ENCODE measurements around the gene EXOC3L4.
A peak's percentile ranks its signal among the peaks of the same experiment; 100 is the strongest.

EXOC3L4 gene

GRCh38 chr14:103107455-103107854 is 12.9 kb downstream of the EXOC3L4 start:
- Mint-ChIP-seq H3K4me3 (no peak overlapping the region), H3K27me3 (ENCODE audit: low read depth) (peaks cover 29% of the 10 kb centered on the region), H3K4me1 (peaks cover 32% of the 10 kb centered on the region), H3K36me3 (ENCODE audit: low read depth) (no peaks in the 10 kb centered on the region), H3K27ac (no peak overlapping the region), H3K9me3 (no peaks in the 10 kb centered on the region)
- no peak for TF ChIP-seq CTCF (IDR thresholded peaks at IDR 0.05; ENCODE audit: unreplicated experiment in 3 of 3)

- Mint-ChIP-seq H3K9me3 (no peaks in the 10 kb centered on the region), H3K27me3 (ENCODE audit: low read depth) (peaks cover 29% of the 10 kb centered on the region), H3K36me3 (ENCODE audit: low read depth) (no peaks in the 10 kb centered on the region), H3K27ac (peak overlapping the region in 1 of 3 experiments; percentile 32), H3K4me1 (peaks cover 36% of the 10 kb centered on the region), H3K4me3 (peak overlapping the region in 2 of 3 experiments; percentile 7 to 19)
- TF ChIP-seq CTCF (IDR thresholded peaks at IDR 0.05; ENCODE audit: unreplicated experiment in 3 of 3), result no peak
Observed at GRCh38 chr14:103107941-103108748, 13.6 kb downstream of the EXOC3L4 start.

GRCh38 chr14:103108749-103109207 is 14.3 kb downstream of the EXOC3L4 start:
- no peaks in the 10 kb centered on the region for H3K9me3 Mint-ChIP-seq
- H3K4me1 Mint-ChIP-seq, result peaks cover 34% of the 10 kb centered on the region
- no peak for TF ChIP-seq CTCF (IDR thresholded peaks at IDR 0.05; ENCODE audit: unreplicated experiment in 3 of 3)
- H3K27ac Mint-ChIP-seq, result peak overlapping the region in 1 of 3 experiments; percentile 20
- H3K36me3 Mint-ChIP-seq (ENCODE audit: low read depth), result no peaks in the 10 kb centered on the region
- peak overlapping the region in 1 of 3 experiments; percentile 11 for H3K4me3 Mint-ChIP-seq
- H3K27me3 Mint-ChIP-seq (ENCODE audit: low read depth), result peaks cover 24% of the 10 kb centered on the region

- peak overlapping the region in 1 of 3 experiments; percentile 53 for H3K4me3 Mint-ChIP-seq
Observed at GRCh38 chr14:103109535-103110441, 15.3 kb downstream of the EXOC3L4 start.

GRCh38 chr14:103110681-103111231 is 16.2 kb downstream of the EXOC3L4 start:
- Mint-ChIP-seq H3K27ac (peak overlapping the region; percentile 69 to 84 (median 73)), H3K4me1 (peaks cover 34% of the 10 kb centered on the region), H3K27me3 (ENCODE audit: low read depth) (peaks cover 11% of the 10 kb centered on the region), H3K4me3 (peak overlapping the region; percentile 15 to 53 (median 17)), H3K9me3 (no peaks in the 10 kb centered on the region), H3K36me3 (ENCODE audit: low read depth) (no peaks in the 10 kb centered on the region)
- no peak for TF ChIP-seq CTCF (IDR thresholded peaks at IDR 0.05; ENCODE audit: unreplicated experiment in 3 of 3)

More at GRCh38 chr14:103109535-103110441, 15.3 kb downstream of the EXOC3L4 start:
- Mint-ChIP-seq H3K36me3 (ENCODE audit: low read depth) (no peaks in the 10 kb centered on the region), H3K9me3 (no peaks in the 10 kb centered on the region), H3K27ac (peak overlapping the region; percentile 69 to 84 (median 73)), H3K4me1 (peaks cover 39% of the 10 kb centered on the region), H3K27me3 (ENCODE audit: low read depth) (peaks cover 21% of the 10 kb centered on the region)
- no peak for TF ChIP-seq CTCF (IDR thresholded peaks at IDR 0.05; ENCODE audit: unreplicated experiment in 3 of 3)
